Measurements from ENCODE around the gene RANGAP1. TPM values are rescaled to one million over a fixed set of nuclear protein-coding genes. Genes with fewer than 3 reads are reported as not detected.

The RANGAP1 gene
- total and polyA plus RNA-seq, 2 of the 13 experiments (the other 11 are each of a cell fraction or from before 2014, with no cell fraction given) = 51.8 to 83.9 TPM

DNA sequence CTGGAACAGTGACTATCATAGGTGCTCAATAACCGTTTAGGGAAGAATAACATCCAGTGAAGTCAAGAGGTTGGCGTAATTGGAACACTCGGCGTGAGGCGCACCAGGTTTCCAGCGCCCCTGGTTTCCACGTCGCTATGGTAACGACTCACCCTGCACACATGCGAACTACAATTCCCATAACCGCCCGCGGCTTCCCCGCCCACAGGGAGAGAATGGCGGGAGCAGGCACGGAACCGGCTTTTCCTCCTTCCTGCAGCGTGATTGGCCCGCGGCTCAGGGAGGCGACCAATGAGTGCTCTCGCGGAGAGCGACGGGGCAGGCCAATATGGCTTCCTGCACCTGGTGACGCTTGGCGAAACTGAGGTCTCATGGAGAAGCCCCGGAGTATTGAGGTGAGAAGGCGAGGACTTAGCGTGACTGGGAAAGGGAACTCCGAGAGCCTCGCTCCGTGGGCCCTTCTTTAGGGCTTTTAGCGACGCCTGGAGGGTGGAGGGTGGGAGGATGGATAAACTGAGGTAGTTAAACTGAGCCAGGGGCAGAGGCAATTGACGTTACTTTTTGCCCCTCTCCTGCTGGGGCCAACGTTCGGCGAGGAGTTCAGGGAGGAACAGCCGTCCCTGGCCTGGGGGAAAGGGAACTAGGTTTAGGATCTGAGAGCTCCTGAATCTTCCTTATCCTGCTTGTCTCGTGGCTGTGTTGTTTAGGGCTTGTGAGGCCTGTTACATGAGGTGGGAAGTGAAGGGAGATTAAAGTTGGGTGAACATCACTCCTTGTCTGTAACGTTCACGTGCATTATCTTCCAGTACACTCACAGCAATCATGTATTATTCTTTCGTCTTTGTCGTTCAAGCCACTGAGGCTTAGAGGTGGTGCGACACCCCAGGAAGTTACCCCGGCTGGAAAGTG is 80.7 kb downstream of the RANGAP1 start, which contains the start of gene L3MBTL2 (continued):
- TF ChIP-seq ZNF720 (CRISPR knock-in tag; IDR thresholded peaks at IDR 0.05) = no peak
- no peak for TF ChIP-seq MED13 (CRISPR knock-in tag; IDR thresholded peaks at IDR 0.05)
- TF ChIP-seq SMC3 (IDR thresholded peaks at IDR 0.05; ENCODE audit: low read length) = no peak
- TF ChIP-seq THYN1 (CRISPR knock-in tag; IDR thresholded peaks at IDR 0.05; ENCODE audit: borderline replicate concordance, low read depth) = no peak
- peak; percentile 56; the same call in 1 of the 2 replicates for TF ChIP-seq GABPA (IDR thresholded peaks at IDR 0.05; ENCODE audit: low read depth, low read length)
- peak; percentile 87 for TF ChIP-seq GABPA (CRISPR knock-in tag; IDR thresholded peaks at IDR 0.05; ENCODE audit: low read depth)
- no peak for TF ChIP-seq HOXD1 (CRISPR knock-in tag; IDR thresholded peaks at IDR 0.05)
- no peak for TF ChIP-seq HDAC6 (IDR thresholded peaks at IDR 0.05; ENCODE audit: low read depth, low read length)
- no peak for TF ChIP-seq CENPBD1 (CRISPR knock-in tag; IDR thresholded peaks at IDR 0.05; ENCODE audit: borderline replicate concordance, low read depth)
- no peak for TF ChIP-seq ZNF430 (CRISPR knock-in tag; IDR thresholded peaks at IDR 0.05)
- TF ChIP-seq MEIS1 (CRISPR knock-in tag; IDR thresholded peaks at IDR 0.05; ENCODE audit: borderline replicate concordance) = no peak
- no peak for TF ChIP-seq NFRKB (IDR thresholded peaks at IDR 0.05)
- TF ChIP-seq ZNF256 (CRISPR knock-in tag; conservative IDR thresholded peaks at IDR 0.05) = no peak
- TF ChIP-seq SOX6 (IDR thresholded peaks at IDR 0.05) = no peak
- TF ChIP-seq SOX6 (CRISPR knock-in tag; IDR thresholded peaks at IDR 0.05) = 0 out of 2 replicates have a peak, but pooled peaks have one; percentile 25
- TF ChIP-seq KDM1A (CRISPR knock-in tag; IDR thresholded peaks at IDR 0.05) = no peak
- TF ChIP-seq GPN1 (CRISPR knock-in tag; IDR thresholded peaks at IDR 0.05; ENCODE audit: borderline replicate concordance) = no peak
- TF ChIP-seq HNRNPH1 (optimal IDR thresholded peaks at IDR 0.05; ENCODE audit: low read depth, low read length) = no peak
- no peak for TF ChIP-seq THAP8 (CRISPR knock-in tag; IDR thresholded peaks at IDR 0.05; ENCODE audit: borderline replicate concordance)
- no peak for TF ChIP-seq ZNF841 (CRISPR knock-in tag; IDR thresholded peaks at IDR 0.05; ENCODE audit: borderline replicate concordance)
- TF ChIP-seq, protein P1, sequence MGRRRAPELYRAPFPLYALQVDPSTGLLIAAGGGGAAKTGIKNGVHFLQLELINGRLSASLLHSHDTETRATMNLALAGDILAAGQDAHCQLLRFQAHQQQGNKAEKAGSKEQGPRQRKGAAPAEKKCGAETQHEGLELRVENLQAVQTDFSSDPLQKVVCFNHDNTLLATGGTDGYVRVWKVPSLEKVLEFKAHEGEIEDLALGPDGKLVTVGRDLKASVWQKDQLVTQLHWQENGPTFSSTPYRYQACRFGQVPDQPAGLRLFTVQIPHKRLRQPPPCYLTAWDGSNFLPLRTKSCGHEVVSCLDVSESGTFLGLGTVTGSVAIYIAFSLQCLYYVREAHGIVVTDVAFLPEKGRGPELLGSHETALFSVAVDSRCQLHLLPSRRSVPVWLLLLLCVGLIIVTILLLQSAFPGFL (CRISPR knock-in tag; IDR thresholded peaks at IDR 0.05) = no peak
- TF ChIP-seq ZC3H13 (CRISPR knock-in tag; IDR thresholded peaks at IDR 0.05) = no peak
- TF ChIP-seq GPBP1L1 (CRISPR knock-in tag; IDR thresholded peaks at IDR 0.05) = no peak
- TF ChIP-seq PCBP1 (IDR thresholded peaks at IDR 0.05; ENCODE audit: borderline replicate concordance, low read depth, low read length) = no peak
- no peak for TF ChIP-seq ZNF235 (CRISPR knock-in tag; IDR thresholded peaks at IDR 0.05; ENCODE audit: borderline replicate concordance)
- no peak for TF ChIP-seq ZNF577 (CRISPR knock-in tag; IDR thresholded peaks at IDR 0.05; ENCODE audit: borderline replicate concordance, low read depth)
- TF ChIP-seq ZBTB14 (CRISPR knock-in tag; IDR thresholded peaks at IDR 0.05) = no peak
